CMK (cell line): ENCODE data around the gene RPL31.

ENCODE experiments used
- DNase-seq: peaks from one replicate; pipeline ENCODE4 v3.0.0-alpha.2; 2010; ENCODE audit warnings: low read depth

RPL31 gene

DNA sequence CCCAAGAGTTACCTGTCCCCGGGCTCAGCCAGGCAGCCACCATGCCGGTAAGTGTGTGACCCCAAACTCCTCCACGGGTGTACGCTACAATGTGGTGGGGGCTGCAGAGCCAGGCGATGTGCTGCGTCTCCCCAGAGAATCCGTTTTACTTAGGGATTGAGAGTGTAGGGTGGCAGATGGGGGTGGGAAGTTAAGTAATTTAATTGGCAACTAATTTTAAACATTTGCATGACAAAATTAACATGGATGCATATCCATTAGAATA is 26.6 kb upstream of the RPL31 start:
- no peak for DNase-seq

DNA sequence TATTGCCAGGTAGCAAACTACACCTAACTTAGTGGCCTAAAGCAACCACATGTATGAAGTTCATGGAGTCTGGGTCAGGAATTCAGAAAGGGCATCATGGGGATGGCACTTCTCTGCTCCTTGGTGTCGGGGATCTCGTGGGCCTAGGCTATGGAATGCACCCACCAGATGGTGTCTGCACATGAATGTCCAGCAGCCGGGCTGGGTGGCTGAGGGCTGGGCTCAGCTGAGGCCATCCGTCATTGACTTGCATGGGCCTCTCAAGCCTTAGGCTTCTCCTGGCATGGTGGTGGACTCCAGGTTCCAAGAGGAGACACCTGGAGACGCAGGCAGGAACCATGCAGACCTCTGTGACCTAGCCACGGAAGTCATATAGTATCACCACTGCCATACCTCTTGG is 26.0 kb upstream of the RPL31 start:
- DNase-seq, result no peak

DNA sequence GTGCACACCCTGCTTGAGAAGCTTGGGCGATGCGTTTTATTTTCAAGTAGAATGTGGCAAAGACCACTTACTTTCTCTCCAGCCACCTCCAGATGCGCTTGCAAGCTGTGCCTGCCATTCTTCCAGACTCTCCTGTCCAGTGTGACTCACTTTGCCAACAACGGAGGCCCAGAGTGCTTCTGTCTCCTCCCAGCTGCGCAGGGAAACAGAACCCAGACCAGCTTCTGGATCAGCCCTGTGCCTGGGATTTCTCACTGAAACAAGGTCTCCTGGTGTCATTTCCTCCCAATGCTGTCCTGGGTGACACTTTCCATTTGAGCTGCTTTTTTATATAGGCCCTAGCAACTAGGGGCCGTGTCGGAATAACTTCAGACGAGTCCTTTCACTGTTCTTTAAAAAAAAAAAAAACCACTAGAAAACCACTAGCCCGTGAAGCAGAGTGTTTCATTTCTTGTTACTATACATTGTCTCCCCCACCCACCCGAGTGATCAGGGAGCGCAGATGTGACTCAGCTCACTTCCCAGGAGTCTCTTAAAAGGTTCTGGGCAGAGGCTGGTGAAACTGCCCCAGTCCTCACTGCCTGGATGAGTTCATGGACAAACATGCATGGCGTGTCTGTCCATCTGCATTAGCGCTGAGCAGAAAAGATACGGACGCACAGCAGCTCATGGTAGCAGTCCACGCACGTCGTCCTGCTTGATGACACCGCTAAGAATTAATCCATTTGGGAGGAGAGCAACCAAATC is 25.3 kb upstream of the RPL31 start:
- no peak for DNase-seq

DNA sequence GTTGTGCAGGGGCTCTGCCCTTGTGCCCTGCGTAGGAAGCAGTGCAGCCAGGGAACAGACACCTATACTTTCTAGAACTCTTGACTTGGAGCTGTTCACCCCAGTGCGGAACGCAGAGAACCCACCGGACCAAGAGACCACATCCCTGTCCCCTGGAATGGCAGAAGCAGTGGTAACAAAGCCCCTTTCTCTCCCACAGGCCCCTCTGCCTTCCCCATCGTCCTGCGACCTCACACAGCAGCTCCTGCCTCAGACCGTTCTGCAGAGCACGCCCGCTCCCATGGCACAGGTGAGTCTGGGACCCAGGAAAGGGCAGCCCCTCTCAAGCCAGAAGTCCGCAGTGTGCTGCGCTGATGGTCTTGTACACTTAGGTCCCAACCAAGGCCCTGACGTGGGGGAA is 24.6 kb upstream of the RPL31 start:
- no peak for DNase-seq

DNA sequence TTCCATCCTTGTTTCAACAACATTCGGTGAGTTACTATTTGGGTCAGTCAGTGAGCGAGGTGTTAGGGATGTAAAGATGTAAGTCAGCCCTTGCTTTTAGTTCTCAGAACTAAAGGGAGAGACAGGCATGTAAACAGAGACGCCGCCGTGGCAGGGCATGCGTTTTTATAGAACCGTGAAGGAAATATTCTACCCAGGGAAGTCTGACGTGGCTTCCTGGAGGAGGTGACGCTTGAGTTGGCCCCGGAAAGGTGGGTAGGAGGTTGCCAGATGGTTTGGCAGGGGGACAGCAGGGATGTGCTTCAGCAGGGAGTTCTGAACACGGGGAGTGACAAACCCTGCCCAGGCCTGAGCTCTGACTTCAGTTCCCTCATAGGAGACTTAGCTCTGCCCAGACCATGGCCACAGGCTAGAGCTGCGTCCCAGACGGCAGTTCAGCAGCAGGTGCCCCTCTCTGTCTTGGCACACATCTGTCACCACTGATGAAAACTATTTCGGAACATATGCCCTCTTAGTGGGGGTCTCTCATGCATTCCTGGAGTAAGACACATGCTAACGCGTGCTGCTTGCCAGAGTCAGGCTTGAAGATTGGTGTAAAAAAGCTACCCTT is 23.4 kb upstream of the RPL31 start:
- no peak for DNase-seq

DNA sequence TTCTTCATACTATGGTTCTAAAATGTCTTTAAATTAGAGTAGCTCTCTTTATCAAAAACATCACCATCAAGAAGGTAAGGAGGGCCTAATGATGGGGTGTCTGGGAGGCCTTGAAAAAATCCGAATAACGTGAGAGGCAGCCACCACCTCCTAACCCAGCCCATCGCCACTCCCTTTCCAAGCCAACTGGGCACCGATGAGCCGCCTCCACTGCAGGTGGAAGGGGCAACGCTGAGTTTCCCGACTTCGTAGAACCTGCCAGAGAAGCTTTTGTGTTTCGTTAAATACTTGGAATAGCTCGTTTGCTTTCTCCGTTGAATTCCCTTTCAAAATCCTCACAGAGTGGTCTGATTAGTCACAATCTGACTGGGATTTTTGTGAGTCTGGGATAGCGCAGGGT is 22.0 kb upstream of the RPL31 start:
- no peak for DNase-seq

DNA sequence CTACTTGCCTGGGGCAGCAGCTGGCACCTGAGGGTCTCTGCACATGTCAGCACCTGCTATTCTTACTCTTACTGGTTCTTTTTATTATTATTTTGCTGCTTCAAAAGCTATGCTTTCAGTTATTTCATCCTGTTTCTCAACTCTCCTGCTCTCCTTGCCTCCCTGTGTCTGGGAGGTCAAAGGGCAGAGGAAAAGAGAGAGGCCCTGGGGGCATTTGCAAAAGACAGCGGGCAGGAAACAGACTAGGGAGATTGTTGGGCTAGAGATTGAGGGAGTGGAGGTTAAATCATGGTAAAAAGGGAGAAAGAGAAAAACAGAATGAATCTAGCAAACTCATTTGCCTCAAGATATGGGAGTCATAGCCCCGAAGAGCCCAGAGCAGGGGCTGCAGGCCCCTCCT is 21.1 kb upstream of the RPL31 start:
- DNase-seq, result no peak

DNA sequence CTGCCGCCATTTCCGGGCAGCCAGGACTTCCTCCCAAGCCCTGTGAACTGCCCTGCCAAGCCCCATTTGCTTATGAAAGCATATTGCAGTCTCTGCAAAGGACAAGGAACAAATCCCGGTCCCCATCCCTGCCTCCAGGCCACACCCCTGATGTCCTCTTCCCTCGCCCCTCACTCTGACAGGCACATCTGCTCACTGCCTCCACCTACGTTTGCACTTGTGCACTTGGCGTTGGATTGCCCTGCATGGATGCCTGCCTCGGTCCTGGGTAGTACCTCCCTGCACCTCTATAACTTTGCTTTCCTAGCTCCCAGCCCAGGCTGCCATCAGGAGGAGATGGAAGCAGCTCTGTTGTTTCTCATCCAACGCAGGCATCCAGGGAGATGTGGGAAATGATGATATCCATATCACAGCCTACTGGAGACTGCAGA is 19.6 kb upstream of the RPL31 start:
- DNase-seq, result no peak

DNA sequence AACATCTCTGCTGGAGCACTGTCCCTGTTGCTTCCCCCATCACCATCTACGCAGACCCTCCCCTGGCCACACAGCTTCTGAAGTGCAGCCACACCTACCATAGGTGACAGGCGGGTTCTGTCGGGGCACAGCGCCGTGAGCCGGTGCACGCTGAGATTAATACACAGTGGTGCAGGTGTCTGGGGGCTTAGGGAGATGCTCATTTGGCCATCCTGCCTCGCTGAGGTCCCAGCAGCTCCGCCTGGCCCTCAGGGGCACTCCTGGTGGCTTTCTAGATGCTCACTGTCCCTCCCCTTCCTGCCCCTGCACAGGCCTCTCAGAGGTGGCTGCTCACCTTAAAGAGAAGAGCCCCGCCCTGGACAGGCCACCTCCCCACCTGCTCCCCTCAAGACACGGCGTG is 18.9 kb upstream of the RPL31 start:
- no peak for DNase-seq

DNA sequence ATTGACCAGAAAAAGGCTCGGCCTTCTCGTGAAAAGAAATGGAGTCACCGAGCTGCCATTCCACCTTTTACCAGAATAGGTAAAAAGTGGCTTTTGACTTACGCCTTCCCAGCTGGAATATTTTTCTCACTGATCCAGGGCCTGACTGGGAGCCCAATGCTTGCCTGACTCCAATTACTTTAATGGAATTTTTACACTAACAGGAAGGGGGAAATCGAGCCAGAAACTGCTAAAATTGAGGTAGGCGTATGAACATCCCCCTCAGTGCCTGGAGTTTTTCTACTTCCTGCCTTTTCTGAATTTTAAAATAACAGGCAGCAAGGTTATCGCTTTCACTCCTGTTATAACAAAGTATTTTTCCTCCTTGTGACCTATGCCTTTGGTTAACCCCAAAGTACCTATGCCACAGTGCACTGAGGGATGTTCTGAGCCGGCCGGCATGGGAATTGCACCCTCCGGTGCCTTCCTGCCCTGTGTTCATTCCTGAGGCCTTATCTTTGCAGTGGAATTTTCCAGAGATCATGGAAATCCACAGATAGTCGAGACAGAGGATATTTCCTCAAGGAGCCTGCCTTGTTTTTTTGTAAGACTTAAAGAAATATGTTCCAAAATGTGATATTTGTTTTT is 18.3 kb upstream of the RPL31 start:
- DNase-seq, result no peak

DNA sequence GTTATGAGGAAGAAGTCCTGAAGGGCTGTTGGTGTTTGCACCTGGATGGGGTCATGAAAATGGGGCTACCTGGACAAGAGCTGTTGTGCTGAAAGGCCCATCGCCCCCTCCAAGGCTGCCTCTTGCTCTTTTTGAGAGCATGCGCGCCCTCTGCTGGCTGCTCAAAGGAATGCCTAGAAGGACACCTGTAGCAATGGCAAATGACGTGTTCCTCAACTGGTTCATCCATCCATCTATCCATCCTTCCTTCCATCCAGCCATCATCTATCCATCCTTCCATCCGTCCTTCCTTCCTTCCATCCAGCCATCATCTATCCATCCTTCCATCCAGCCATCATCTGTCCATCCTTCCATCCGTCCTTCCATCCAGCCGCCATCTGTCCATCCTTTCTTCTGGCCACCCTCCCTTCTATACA is 17.2 kb upstream of the RPL31 start:
- DNase-seq, result no peak

DNA sequence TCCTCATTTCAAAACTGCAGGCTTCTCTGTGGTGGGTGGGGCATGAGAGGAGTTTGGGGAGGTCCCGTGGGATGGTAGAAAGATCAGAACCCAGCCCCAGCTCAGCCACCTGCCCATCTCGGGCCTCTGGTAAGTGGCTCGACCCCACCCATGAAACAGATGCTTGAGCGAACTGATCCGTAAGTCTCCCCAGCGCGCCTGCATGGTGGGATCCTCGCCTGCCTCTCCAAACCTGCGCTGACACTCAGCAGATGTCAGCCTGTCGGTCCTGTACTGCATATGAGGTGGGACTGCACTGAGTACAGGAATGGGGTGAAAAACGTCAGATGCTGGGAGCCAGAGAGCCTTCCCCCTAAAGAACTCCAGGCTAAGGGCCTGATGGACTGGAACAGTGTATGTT is 15.9 kb upstream of the RPL31 start:
- no peak for DNase-seq

DNA sequence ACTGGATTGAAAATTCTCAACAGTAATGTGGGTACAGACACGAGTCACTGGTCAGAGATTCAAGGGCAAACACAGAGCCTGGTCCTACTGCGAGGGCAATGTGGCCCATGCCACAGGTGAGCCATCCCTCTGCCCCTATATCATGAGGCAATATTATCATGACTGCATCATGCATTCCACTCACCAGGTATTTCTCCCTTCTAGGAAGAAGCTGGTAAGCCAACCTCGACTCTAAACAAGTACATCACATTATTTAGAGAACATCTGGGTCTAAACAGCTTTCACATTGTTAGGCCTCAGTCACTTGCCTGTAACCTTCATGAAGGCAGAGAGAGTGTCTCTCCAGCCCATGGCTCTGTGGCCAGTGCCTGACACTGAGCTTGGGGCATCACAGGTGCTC is 14.6 kb upstream of the RPL31 start:
- DNase-seq, result no peak

DNA sequence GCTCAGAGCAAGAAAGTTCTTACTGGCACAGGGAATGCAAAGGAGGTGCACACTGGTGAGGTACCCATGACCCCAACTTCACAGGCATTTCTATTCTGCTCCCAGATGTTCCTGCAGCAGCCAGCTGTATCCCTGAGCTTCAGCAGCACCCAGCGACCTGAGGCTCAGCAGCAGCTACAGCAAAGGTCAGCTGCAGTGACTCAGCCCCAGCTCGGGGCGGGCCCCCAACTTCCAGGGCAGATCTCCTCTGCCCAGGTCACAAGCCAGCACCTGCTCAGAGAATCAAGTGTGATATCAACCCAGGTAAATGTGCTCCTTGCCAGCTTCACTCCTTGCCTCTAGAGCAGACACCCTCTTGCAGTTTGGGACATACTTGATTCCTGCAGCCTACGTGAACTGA is 14.1 kb upstream of the RPL31 start:
- no peak for DNase-seq

DNA sequence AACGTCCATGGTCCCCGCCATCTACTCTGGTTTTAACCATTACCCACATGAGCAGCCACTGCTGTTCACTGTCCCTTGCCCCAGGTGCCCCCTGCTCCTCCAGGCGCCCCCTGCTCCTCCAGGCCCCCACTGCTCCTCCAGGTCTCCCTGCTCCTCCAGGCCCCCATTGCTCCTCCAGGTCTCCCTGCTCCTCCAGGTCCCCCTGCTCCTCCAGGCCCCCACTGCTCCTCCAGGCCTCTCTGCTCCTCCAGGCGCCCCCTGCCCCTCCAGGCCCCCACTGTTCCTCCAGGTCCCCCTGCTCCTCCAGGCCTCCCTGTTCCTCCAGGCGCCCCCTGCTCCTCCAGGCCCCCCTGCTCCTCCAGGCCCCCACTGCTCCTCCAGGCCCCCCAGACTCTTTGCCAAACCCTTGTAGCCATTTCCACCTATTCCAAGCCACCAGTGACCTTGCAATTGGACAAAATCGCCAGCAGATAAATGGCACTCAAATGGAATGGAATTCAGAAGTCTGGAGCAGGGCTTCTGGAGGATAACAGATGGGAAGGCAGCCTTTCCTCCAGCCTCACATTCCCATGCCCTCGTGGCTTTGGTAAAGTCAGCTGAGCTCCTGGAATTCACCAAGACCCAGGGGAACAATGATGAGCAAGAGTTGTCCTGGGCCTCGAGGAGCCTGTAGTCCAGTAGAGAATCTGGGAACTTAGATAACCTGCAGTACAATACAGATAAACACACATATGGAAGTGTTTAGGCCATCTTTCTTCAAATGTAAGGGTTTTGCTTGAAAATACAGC is 13.3 kb upstream of the RPL31 start:
- no peak for DNase-seq

DNA sequence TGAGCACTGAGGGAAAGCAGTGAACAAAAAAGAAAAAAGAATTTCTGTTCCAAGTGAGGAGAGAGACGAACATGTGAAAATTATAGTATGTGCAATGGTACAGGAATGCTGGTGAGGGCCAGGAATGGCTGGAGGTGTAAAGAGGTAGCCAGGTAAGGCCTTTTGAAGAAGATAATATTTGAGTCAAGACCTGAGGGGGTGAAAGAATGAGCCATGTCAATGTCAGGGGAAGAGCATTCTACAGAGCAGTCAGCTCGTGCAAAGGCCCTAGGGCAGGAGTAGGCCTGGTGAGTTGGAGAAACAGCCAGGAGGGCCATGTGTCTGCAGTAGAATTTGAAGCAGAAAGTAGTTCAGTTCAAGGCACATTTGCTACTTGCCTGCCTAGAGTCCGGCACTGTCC is 12.4 kb upstream of the RPL31 start:
- DNase-seq, result no peak

DNA sequence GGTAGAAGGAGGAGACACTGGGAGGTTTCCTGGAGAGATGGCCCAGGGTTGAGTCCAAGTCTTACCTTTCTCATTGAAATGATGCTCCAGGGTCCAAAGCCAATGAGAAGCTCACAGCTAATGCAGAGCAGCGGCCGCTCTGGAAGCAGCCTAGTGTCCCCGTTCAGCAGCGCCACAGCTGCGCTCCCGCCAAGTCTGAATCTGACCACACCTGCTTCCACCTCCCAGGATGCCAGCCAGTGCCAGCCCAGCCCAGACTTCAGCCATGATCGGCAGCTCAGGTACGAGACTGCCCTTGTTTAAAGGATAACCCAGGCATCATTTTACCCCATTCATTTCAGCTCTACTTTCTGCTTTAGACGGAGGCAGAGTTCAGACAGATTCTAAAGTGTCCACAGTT is 11.9 kb upstream of the RPL31 start:
- no peak for DNase-seq

DNA sequence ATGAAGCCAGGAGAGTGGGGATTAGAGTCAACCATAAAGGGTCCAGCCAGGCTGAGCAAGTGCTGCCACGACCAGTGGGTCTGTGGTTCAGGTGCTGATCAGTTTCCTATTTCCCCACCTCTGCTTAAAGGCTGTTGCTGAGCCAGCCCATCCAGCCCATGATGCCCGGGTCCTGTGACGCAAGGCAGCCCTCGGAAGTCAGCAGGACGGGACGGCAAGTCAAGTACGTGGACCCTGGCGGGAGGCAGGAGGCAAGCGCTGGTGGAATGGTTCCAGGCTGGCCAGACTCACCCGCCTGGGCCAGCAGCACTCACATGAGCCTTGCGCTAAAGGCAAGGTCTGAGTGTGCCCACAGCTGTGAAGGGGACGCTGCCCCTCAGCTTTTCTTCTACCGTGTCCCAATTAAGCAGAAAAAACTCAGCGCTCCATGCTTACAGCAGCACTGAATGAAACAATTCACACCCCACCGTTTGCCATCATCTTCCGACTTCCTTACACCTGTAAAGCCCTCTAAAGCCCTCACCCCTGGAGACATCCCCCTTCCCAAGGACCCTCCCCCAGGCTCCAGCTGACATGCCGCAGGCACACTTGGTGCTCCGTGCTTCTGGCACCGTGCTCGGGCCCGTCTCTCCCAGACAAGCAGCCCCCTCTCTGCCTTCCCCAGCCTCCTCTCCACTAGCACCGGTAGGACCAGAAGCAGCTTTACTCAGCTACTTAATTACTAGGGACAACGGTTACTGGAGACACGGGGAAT is 11.3 kb upstream of the RPL31 start:
- no peak for DNase-seq

DNA sequence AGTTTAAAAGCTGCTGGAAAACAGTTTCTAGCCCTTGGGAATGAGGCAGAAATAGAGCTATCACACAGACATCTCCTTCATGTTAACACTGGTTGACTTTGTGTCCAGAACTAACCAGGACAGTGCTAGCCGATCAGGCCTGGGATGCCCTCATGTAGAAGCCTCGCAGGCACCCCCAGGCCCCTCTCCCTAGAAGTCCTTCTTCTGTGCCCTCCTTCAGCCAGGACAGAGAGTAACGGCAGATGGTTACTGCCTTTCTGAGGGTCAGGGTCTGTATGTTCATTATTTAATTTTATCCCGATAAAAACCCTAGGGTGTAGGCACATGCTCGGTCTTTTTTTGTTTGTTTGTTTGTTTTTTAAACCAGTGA is 10.7 kb upstream of the RPL31 start:
- no peak for DNase-seq

DNA sequence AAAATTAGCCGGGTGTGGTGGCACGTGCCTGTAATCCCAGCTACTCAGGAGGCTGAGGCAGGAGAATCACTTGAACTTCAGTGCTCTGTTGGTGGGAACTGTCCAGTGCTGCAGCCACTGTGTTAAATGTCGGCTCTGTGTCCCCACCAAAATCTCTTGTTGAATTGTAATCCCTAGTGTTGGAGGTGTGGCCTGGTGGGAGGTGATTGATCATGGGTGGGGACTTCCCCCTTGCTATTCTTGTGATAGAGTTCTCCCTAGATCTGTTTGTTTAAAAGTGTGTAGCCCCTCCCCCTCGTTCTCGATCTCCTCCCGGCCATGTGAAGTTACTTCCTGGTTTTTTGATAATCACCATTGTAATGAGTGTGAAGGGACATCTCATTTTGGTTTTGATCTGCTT is 9.8 kb upstream of the RPL31 start:
- DNase-seq, result no peak

DNA sequence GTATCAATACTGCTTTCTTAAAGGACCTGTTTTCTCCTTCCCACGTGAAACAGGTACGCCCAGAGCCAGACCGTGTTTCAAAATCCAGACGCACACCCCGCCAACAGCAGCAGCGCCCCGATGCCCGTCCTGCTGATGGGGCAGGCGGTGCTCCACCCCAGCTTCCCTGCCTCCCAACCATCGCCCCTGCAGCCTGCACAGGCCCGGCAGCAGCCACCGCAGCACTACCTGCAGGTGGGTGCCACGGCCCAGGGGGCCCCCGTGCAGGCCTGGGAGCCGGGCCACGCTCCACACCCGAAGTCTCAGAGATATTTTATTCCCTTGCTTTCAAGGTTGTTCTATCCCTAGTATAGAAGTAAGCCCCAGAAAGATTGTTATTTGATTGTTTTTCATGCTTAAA is 8.8 kb upstream of the RPL31 start:
- DNase-seq, result no peak

DNA sequence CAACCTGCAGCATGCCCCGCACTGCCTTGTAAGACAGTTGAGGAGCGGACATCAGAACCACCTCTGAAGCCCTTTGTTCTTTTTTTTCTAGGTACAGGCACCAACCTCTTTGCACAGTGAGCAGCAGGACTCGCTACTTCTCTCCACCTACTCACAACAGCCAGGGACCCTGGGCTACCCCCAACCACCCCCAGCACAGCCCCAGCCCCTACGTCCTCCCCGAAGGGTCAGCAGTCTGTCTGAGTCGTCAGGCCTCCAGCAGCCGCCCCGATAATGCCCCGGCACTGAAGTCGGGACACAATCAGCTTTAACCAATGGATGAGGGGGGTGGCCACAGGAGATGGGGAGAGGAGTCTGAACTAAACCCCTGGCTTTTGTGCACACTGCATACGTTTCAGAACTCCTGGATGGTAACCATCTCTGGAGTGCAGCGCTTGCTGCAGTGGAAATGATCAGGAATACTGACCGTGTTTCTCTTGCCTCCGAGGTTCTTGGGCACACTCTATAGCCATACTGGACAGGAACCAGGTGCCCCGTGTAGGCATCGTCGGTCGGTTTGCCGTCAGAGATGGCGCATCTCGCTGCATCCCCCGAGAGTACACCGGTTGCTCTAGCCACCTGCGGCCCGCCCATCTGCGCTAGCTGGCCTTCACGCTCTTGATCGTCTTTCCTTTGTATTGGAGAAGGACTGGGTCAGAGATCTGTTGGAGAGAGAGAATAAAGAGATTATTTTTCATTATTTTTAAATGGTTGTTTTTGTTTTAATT is 6.6 kb upstream of the RPL31 start:
- no peak for DNase-seq
